CD14-positive monocyte (primary cell): ENCODE measurements around the gene FBXO17. TPM values are rescaled to one million over a fixed set of nuclear protein-coding genes. Genes with fewer than 3 reads are reported as not detected.

Experiments used
- DNase-seq, 3 donors: peaks; one replicate each; pipeline ENCODE4 v3.0.0-alpha.2; 2011 to 2022
- H2AFZ ChIP-seq: 2 replicates; pipeline ENCODE4 v1.6.0; 2012; ENCODE audit warnings: mild to moderate bottlenecking, low read depth, low read length, inconsistent platforms; ENCODE audit not compliant: insufficient read depth, poor library complexity, severe bottlenecking
- H3K27ac ChIP-seq, 2 donors: 1 replicate in 1 of 2; 2 replicates in 1 of 2; pipeline ENCODE4 v1.5.1; 2012 to 2013; ENCODE audit warnings: low read length in 2 of 2, control low read depth in 1 of 2, inconsistent platforms in 1 of 2, low read depth in 1 of 2, mild to moderate bottlenecking in 1 of 2
- H3K27me3 ChIP-seq, 2 donors: one replicate each; pipeline versions ENCODE4 v1.6.0 to v1.6.1; 2011 to 2013; ENCODE audit warnings: low read length in 2 of 2; ENCODE audit not compliant: control insufficient read depth in 2 of 2, insufficient read depth in 2 of 2
- H3K36me3 ChIP-seq, 2 donors: replicated peaks in 1 of 2; 1 replicate in 1 of 2; 2 replicates in 1 of 2; pipeline versions ENCODE4 v1.5.1 to v1.6.1; 2012 to 2013; ENCODE audit warnings: low read length in 2 of 2, control low read depth in 1 of 2, inconsistent platforms in 1 of 2, mild to moderate bottlenecking in 1 of 2; ENCODE audit not compliant: insufficient read depth in 2 of 2, control insufficient read depth in 1 of 2
- H3K4me1 ChIP-seq, 2 donors: 1 replicate in 1 of 2; 2 replicates in 1 of 2; pipeline versions ENCODE4 v1.5.1 to v1.6.1; 2012 to 2013; ENCODE audit warnings: low read length in 2 of 2, control low read depth in 1 of 2, inconsistent platforms in 1 of 2, mild to moderate bottlenecking in 1 of 2, moderate library complexity in 1 of 2; ENCODE audit not compliant: insufficient read depth in 2 of 2, control insufficient read depth in 1 of 2
- H3K4me2 ChIP-seq: replicated peaks from 2 replicates; pipeline ENCODE3; 2012; ENCODE audit warnings: low read length, moderate library complexity, mild to moderate bottlenecking; ENCODE audit not compliant: poor library complexity, severe bottlenecking; ENCODE audit errors: extremely low read depth
- H3K4me3 ChIP-seq, 3 experiments: fragments of 200-600 bp in 1 of 3; sonication (generic) in 1 of 3; replicated peaks in 1 of 3; 1 replicate in 2 of 3; 2 replicates in 1 of 3; pipeline ENCODE4 v1.5.1; 2011 to 2013; ENCODE audit warnings: low read length in 3 of 3, mild to moderate bottlenecking in 3 of 3, control low read depth in 2 of 3, low read depth in 2 of 3, inconsistent platforms in 1 of 3, moderate library complexity in 1 of 3
- H3K79me2 ChIP-seq: 2 replicates; pipeline ENCODE4 v1.6.0; 2012; ENCODE audit warnings: mild to moderate bottlenecking, control low read depth, inconsistent platforms, low read length, moderate library complexity; ENCODE audit not compliant: insufficient read depth
- H3K9ac ChIP-seq: 2 replicates; pipeline ENCODE4 v1.6.0; 2017; ENCODE audit warnings: low read length, mild to moderate bottlenecking; ENCODE audit not compliant: insufficient read depth, poor library complexity, severe bottlenecking
- H3K9me3 ChIP-seq, 2 donors: replicated peaks in 1 of 2; 1 replicate in 1 of 2; 2 replicates in 1 of 2; pipeline versions ENCODE4 v1.5.1 to v1.6.1; 2012 to 2013; ENCODE audit warnings: low read length in 2 of 2, control low read depth in 1 of 2; ENCODE audit not compliant: control insufficient read depth in 1 of 2, insufficient read depth in 1 of 2
- H4K20me1 ChIP-seq: 2 replicates; pipeline ENCODE4 v1.6.0; 2012; ENCODE audit warnings: mild to moderate bottlenecking, low read length, control low read depth, moderate library complexity; ENCODE audit not compliant: insufficient read depth
- H3K27ac Mint-ChIP-seq, 7 donors: one replicate each; pipeline ENCODE4 v1.8.0; 2020; ENCODE audit warnings: mild to moderate bottlenecking in 7 of 7, mixed read lengths in 7 of 7, moderate library complexity in 6 of 7, inconsistent platforms in 2 of 7
- H3K27me3 Mint-ChIP-seq, 3 donors: one replicate each; pipeline ENCODE4 v1.8.0; 2021 to 2022; ENCODE audit warnings: low read depth in 3 of 3, mild to moderate bottlenecking in 3 of 3, mixed read lengths in 3 of 3, moderate library complexity in 3 of 3, inconsistent platforms in 1 of 3
- H3K36me3 Mint-ChIP-seq, 2 donors: one replicate each; pipeline ENCODE4 v1.8.0; 2020; ENCODE audit warnings: mixed read lengths in 2 of 2, inconsistent platforms in 1 of 2, mild to moderate bottlenecking in 1 of 2
- H3K4me1 Mint-ChIP-seq: one replicate; pipeline ENCODE4 v1.8.0; 2020; ENCODE audit warnings: mild to moderate bottlenecking, mixed read lengths
- H3K4me3 Mint-ChIP-seq, 2 donors: one replicate each; pipeline ENCODE4 v1.8.0; 2020; ENCODE audit warnings: mild to moderate bottlenecking in 2 of 2, mixed read lengths in 2 of 2, moderate library complexity in 1 of 2
- H3K9me3 Mint-ChIP-seq, 7 donors: one replicate each; pipeline ENCODE4 v1.8.0; 2020 to 2022; ENCODE audit warnings: mixed read lengths in 7 of 7, mild to moderate bottlenecking in 6 of 7, moderate library complexity in 6 of 7, inconsistent platforms in 2 of 7
- WGBS: methylation state at CpG from one replicate; pipeline ENCODE4 v1.1.5; 2013; ENCODE audit warnings: missing lambda C conversion rate; ENCODE audit not compliant: insufficient coverage; 5-methylcytosine and 5-hydroxymethylcytosine counted together
- intact Hi-C, 2 donors: fragments of 100-400 bp; cut with micrococcal nuclease; formaldehyde crosslinking; loops; one replicate each; pipeline versions ENCODE4 v1.15.0 to v1.15.1; 2023
- polyA plus RNA-seq, 3 donors: library from polyadenylated mRNA; depleted of rRNA in 1 of 3; unstranded in 2 of 3; stranded (reverse) in 1 of 3; fragments of 300-500 nt in 2 of 3; fragments of >200 nt in 1 of 3; fragmentation: Illumina TruSeq in 2 of 3; gene quantifications; 1 replicate in 2 of 3; 2 replicates in 1 of 3; pipeline ENCODE4 v1.2.3, GENCODE V29; 2012 to 2021
- TF ChIP-seq, protein P1 (sequence below): fragments of 200-600 bp; IDR thresholded peaks from one replicate; pipeline ENCODE4 v1.8.0; 2022; ENCODE audit warnings: antibody characterized with exemption, mild to moderate bottlenecking

The FBXO17 gene
- polyA plus RNA-seq, 3 donors, result not detected

- Mint-ChIP-seq H3K27me3 (peaks cover 0 to 6% (median 2%) of the 10 kb centered on the region in 3 donors), H3K9me3 (peaks cover 0 to 3% (median 0%) of the 10 kb centered on the region in 7 donors), H3K4me3 (no peak overlapping the region), H3K4me1 (peaks cover 3% of the 10 kb centered on the region), H3K36me3 (peaks cover 12 to 24% of the 10 kb centered on the region in 2 donors), H3K27ac (peak overlapping the region in 1 of 7 donors; percentile 49)
- Histone ChIP-seq H3K4me2 (no peak overlapping the region), H3K4me3 (no peak overlapping the region), H3K27me3 (no peaks in the 10 kb centered on the region), H2AFZ (no peak overlapping the region), H4K20me1 (no peaks in the 10 kb centered on the region), H3K9me3 (no peaks in the 10 kb centered on the region), H3K27ac (no peak overlapping the region), H3K9ac (no peak overlapping the region), H3K36me3 (peaks cover 8 to 11% of the 10 kb centered on the region in 2 donors), H3K79me2 (no peaks in the 10 kb centered on the region), H3K4me1 (no peaks in the 10 kb centered on the region)
- intact Hi-C loops, result no loop called here
- TF ChIP-seq, protein P1, sequence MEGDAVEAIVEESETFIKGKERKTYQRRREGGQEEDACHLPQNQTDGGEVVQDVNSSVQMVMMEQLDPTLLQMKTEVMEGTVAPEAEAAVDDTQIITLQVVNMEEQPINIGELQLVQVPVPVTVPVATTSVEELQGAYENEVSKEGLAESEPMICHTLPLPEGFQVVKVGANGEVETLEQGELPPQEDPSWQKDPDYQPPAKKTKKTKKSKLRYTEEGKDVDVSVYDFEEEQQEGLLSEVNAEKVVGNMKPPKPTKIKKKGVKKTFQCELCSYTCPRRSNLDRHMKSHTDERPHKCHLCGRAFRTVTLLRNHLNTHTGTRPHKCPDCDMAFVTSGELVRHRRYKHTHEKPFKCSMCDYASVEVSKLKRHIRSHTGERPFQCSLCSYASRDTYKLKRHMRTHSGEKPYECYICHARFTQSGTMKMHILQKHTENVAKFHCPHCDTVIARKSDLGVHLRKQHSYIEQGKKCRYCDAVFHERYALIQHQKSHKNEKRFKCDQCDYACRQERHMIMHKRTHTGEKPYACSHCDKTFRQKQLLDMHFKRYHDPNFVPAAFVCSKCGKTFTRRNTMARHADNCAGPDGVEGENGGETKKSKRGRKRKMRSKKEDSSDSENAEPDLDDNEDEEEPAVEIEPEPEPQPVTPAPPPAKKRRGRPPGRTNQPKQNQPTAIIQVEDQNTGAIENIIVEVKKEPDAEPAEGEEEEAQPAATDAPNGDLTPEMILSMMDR, result no peak
- WGBS, result 60% methylated on average over 10 of the region's 12 CpGs
- no peak for DNase-seq
Observed at GRCh38 chr19:38912600-38913514, 62.7 kb downstream of the FBXO17 start.

GRCh38 chr19:38911388-38912001 is 64.0 kb downstream of the FBXO17 start:
- H3K27me3 ChIP-seq, result no peaks in the 10 kb centered on the region
- peaks cover 0 to 5% (median 0%) of the 10 kb centered on the region in 7 donors for H3K9me3 Mint-ChIP-seq
- no peak overlapping the region for H3K4me2 ChIP-seq
- H3K36me3 Mint-ChIP-seq, result peaks cover 25 to 38% of the 10 kb centered on the region in 2 donors
- no peak overlapping the region for H3K4me3 ChIP-seq
- H3K27me3 Mint-ChIP-seq, result peaks cover 0 to 6% (median 0%) of the 10 kb centered on the region in 3 donors
- no peak overlapping the region for H3K27ac ChIP-seq
- H3K4me1 ChIP-seq, result no peaks in the 10 kb centered on the region
- intact Hi-C loops, result no loop called here
- H3K4me1 Mint-ChIP-seq, result peaks cover 3% of the 10 kb centered on the region
- no peak for DNase-seq
- no peaks in the 10 kb centered on the region for H3K79me2 ChIP-seq
- H3K27ac Mint-ChIP-seq, result no peak overlapping the region
- H3K4me3 Mint-ChIP-seq, result no peak overlapping the region
- H3K9ac ChIP-seq, result no peak overlapping the region
- no peak overlapping the region for H2AFZ ChIP-seq
- H3K9me3 ChIP-seq, result no peaks in the 10 kb centered on the region
- TF ChIP-seq, protein P1, result no peak
- peaks cover 21 to 24% of the 10 kb centered on the region in 2 donors for H3K36me3 ChIP-seq
- H4K20me1 ChIP-seq, result no peaks in the 10 kb centered on the region
- 83% methylated on average over 13 of the region's 16 CpGs for WGBS
